Fibroblast of gingiva (primary cell): Measurements from ENCODE around the gene IL6R.

ENCODE experiments used
- DNase-seq: peaks from one replicate; pipeline ENCODE4 v3.0.0-alpha.2; 2011; ENCODE audit warnings: low read depth

The IL6R gene

DNA sequence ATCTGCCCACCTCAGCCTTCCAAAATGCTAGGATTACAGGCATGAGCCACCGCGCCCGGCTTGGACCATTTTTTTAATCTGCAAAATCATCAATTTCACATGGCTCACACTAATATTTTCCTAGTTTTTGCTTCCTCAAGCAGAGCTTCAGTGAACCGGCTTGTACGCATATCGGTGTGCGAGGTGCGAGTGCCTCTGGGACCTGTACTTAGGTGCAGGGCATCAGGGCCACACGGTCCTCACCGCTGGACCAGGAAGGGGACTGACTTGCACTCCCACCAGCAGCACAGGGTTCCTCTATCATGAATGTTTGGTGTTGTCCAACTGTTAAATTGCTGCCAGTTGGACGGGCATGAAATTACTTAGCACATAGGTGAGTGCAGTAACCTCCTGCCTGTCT lies 112.5 kb downstream of the IL6R start:
- DNase-seq: no peak
